Activated T-cell treated with anti-CD3 and anti-CD28 coated beads, Interleukin-2, amount 50 U/mL, for 4 hours (primary cell): ENCODE data around the gene TMEM245. TPM values are rescaled to one million over a fixed set of nuclear protein-coding genes. Genes with fewer than 3 reads are reported as not detected.

ENCODE experiments used
- ATAC-seq, 2 donors: fragments of 200-7000 bp; cut with Tn5 transposase; one replicate each; pipeline ENCODE4 v1.10.0; 2021
- DNase-seq: peaks from one replicate; pipeline ENCODE4 v3.0.0-alpha.2; 2020
- H3K27me3 Mint-ChIP-seq: one replicate; pipeline ENCODE4 v1.8.0; 2021; ENCODE audit warnings: low read depth, mixed read lengths
- H3K36me3 Mint-ChIP-seq: one replicate; pipeline ENCODE4 v1.8.0; 2022; ENCODE audit warnings: mixed read lengths; ENCODE audit not compliant: insufficient read depth
- H3K4me1 Mint-ChIP-seq: one replicate; pipeline ENCODE4 v1.8.0; 2021; ENCODE audit warnings: low read depth, mixed read lengths
- H3K4me3 Mint-ChIP-seq: one replicate; pipeline ENCODE4 v1.8.0; 2021; ENCODE audit warnings: mild to moderate bottlenecking, moderate library complexity, mixed read lengths
- H3K9me3 Mint-ChIP-seq: one replicate; pipeline ENCODE4 v1.8.0; 2021; ENCODE audit warnings: mixed read lengths
- total RNA-seq, 3 donors: library from RNA; stranded (reverse); gene quantifications; one replicate each; pipeline ENCODE4 v1.2.1, GENCODE V29; 2021

The TMEM245 gene
- total RNA-seq, 3 donors from 2014 or later, result 18.7 to 19.6 (median 19.0) TPM

GRCh38 chr9:109012009-109012875 lies 107.5 kb downstream of the TMEM245 start:
- Mint-ChIP-seq H3K9me3 (no peaks in the 10 kb centered on the region), H3K4me3 (peak overlapping the region; percentile 94), H3K36me3 (no peaks in the 10 kb centered on the region), H3K4me1 (peaks cover 32% of the 10 kb centered on the region), H3K27me3 (no peaks in the 10 kb centered on the region)
- DNase-seq (peak; percentile 42), ATAC-seq (peak; percentile 41 to 58)

DNA sequence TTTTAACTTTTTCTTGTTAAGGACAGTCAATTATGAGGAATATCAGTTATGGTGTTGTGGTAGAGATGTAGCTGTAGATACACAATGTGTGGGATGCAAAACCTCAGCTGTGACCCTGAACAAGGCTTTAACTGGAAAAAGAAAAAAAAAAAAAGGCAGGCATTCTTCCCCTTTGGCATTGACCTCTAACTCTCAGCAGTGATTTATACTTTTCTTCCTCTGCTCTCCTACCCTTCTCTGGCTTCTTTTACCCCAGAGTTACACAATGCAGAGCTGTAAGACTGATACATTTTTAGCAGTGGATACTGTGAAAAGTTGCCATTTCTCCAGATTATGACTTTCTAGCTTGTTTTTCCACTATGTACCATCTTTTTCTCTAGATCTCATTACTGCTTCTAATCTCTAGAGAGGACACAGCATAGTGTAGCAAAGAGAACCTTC lies 108.5 kb downstream of the TMEM245 start:
- peaks cover 32% of the 10 kb centered on the region for H3K4me1 Mint-ChIP-seq
- no peaks in the 10 kb centered on the region for H3K36me3 Mint-ChIP-seq
- no peaks in the 10 kb centered on the region for H3K9me3 Mint-ChIP-seq
- no peak overlapping the region for H3K4me3 Mint-ChIP-seq
- no peaks in the 10 kb centered on the region for H3K27me3 Mint-ChIP-seq
- DNase-seq (no peak), ATAC-seq (no peak)

- Mint-ChIP-seq H3K9me3 (no peaks in the 10 kb centered on the region), H3K36me3 (no peaks in the 10 kb centered on the region), H3K27me3 (no peaks in the 10 kb centered on the region), H3K4me3 (no peak overlapping the region), H3K4me1 (peaks cover 32% of the 10 kb centered on the region)
- DNase-seq (peak; percentile 58), ATAC-seq (peak in 1 of 2 donors; percentile 44)
Measured at GRCh38 chr9:109010746-109011145, 109.0 kb downstream of the TMEM245 start.

DNA sequence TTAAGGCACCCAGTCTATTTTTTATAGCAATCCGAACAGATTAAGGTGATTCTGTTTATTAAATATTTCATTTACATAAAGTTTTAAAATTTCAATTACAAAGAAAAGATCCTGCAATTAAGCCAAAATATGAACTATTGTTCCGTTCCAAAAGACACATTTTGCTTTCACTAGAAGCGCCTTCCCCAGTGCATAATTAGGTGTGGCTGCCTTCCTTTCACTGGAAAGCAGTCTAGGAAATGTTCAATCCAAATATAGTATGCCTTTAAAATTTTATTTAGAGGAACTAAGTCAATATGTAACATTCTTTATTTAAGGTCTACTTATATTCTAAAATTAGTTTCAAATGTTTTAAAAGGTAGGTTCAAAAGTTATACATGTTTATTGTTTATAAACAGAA lies 114.1 kb downstream of the TMEM245 start:
- no peak for ATAC-seq
- H3K36me3 Mint-ChIP-seq, result peaks cover 9% of the 10 kb centered on the region
- no peak overlapping the region for H3K4me3 Mint-ChIP-seq
- H3K27me3 Mint-ChIP-seq, result no peaks in the 10 kb centered on the region
- peaks cover 17% of the 10 kb centered on the region for H3K9me3 Mint-ChIP-seq
- no peak for DNase-seq
- H3K4me1 Mint-ChIP-seq, result peaks cover 8% of the 10 kb centered on the region

DNA sequence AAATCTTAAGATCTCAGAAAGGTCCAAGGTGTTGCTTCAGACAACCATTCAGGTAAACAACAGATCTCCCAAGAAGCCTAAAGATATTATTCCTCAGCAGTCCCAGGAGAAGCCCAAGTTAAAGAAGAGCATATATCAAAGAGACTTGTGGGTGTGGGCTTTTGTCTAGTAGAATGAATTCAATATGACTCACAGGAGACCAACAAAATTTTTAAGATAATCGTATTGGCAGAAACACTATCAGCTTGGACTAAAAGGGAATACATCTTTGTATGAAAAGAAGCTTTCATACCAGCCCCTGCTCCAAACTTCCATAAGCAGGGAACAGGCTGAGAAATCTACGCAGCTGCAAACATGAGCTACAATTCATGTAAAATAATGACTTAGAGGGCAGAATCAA lies 116.6 kb downstream of the TMEM245 start:
- Mint-ChIP-seq H3K36me3 (peaks cover 9% of the 10 kb centered on the region), H3K4me3 (no peak overlapping the region), H3K9me3 (peaks cover 17% of the 10 kb centered on the region), H3K4me1 (peaks cover 6% of the 10 kb centered on the region), H3K27me3 (no peaks in the 10 kb centered on the region)
- no peak for ATAC-seq
- no peak for DNase-seq

DNA sequence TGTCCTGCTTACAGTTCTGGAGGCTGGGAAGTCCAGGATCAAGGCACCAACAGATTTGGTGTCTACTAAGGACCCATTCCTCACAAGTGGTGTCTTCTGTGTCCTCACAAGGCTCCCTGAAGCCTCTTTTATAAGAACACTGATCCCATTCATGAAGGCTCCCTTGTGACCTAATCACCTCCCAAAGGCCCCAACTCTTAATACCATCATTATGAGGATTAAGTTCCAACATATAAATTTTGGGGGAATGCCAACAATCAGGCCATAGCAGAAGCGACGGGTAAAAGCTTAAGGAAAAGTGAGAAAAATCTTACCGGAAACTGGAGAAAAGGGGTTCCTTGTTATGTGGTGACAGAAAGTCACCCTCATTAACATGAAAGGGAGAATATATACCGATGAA lies 117.6 kb downstream of the TMEM245 start:
- DNase-seq, result no peak
- Mint-ChIP-seq H3K9me3 (peaks cover 17% of the 10 kb centered on the region), H3K4me1 (peaks cover 6% of the 10 kb centered on the region), H3K4me3 (no peak overlapping the region), H3K27me3 (no peaks in the 10 kb centered on the region), H3K36me3 (peaks cover 11% of the 10 kb centered on the region)
- ATAC-seq, result no peak

GRCh38 chr9:109001275-109001676 lies 118.5 kb downstream of the TMEM245 start:
- Mint-ChIP-seq H3K27me3 (no peaks in the 10 kb centered on the region), H3K4me1 (peaks cover 6% of the 10 kb centered on the region), H3K9me3 (peaks cover 17% of the 10 kb centered on the region), H3K4me3 (no peak overlapping the region), H3K36me3 (peaks cover 11% of the 10 kb centered on the region)
- ATAC-seq, result no peak
- no peak for DNase-seq

- no peak overlapping the region for H3K4me3 Mint-ChIP-seq
- H3K9me3 Mint-ChIP-seq, result peaks cover under 1% of the 10 kb centered on the region
- no peak for ATAC-seq
Measured at GRCh38 chr9:108997112-108997511, 122.6 kb downstream of the TMEM245 start.

DNA sequence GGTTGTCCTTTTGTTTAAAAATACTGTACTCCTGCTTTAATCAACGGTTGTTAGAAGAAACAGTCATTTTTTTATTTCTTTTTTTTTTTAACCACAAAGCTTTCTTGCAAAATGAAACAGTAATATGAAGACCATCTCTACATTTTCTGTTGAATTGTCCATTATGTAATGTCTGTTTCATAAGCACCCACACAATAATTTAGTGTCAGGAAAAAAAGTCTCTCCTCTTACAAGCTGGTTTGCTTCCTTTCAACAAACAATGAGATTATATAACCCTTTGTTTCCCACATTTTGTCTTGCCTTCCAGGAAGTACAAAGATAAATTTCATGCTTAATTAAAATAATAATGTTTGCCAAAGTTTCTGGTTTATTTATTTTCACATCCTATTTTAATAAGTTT lies 123.1 kb downstream of the TMEM245 start:
- Mint-ChIP-seq H3K27me3 (no peaks in the 10 kb centered on the region), H3K9me3 (no peaks in the 10 kb centered on the region), H3K4me1 (peaks cover 12% of the 10 kb centered on the region), H3K36me3 (peaks cover 2% of the 10 kb centered on the region), H3K4me3 (no peak overlapping the region)
- DNase-seq, result no peak
- ATAC-seq, result no peak

More at GRCh38 chr9:108997112-108997511, 122.6 kb downstream of the TMEM245 start:
- Mint-ChIP-seq H3K27me3 (no peaks in the 10 kb centered on the region), H3K4me1 (peaks cover 12% of the 10 kb centered on the region), H3K36me3 (peaks cover 4% of the 10 kb centered on the region)
- DNase-seq, result no peak

GRCh38 chr9:108994695-108995094 lies 125.1 kb downstream of the TMEM245 start:
- ATAC-seq (no peak), DNase-seq (no peak)
- Mint-ChIP-seq H3K4me1 (peaks cover 6% of the 10 kb centered on the region), H3K9me3 (no peaks in the 10 kb centered on the region), H3K27me3 (no peaks in the 10 kb centered on the region), H3K4me3 (no peak overlapping the region), H3K36me3 (peaks cover 2% of the 10 kb centered on the region)

- Mint-ChIP-seq H3K27me3 (no peaks in the 10 kb centered on the region), H3K4me3 (no peak overlapping the region), H3K36me3 (no peaks in the 10 kb centered on the region), H3K9me3 (no peaks in the 10 kb centered on the region), H3K4me1 (peaks cover 6% of the 10 kb centered on the region)
- ATAC-seq (no peak), DNase-seq (no peak)
Measured at GRCh38 chr9:108991479-108991878, 128.3 kb downstream of the TMEM245 start.

DNA sequence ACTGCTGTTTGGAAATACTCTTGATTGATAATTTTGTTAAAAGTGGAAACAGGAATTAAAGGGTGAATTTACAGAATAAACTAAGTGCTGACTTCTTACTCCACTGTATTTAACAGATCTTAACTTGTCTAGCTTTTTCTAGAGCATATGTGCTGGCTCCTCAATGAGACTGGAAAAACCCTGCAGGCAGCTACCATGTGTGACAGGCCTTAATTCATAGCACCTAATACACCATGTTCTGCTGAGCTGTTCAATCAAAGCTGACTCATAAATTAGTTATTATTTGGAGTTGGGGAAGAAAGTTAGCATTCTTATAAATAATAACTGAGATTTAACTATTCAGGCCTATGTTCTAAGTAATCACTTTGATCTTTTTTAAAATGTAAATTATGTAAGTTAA lies 135.9 kb downstream of the TMEM245 start:
- no peak for ATAC-seq
- no peaks in the 10 kb centered on the region for H3K9me3 Mint-ChIP-seq
- no peaks in the 10 kb centered on the region for H3K36me3 Mint-ChIP-seq
- no peak for DNase-seq
- no peak overlapping the region for H3K4me3 Mint-ChIP-seq
- H3K27me3 Mint-ChIP-seq, result no peaks in the 10 kb centered on the region
- H3K4me1 Mint-ChIP-seq, result no peaks in the 10 kb centered on the region

DNA sequence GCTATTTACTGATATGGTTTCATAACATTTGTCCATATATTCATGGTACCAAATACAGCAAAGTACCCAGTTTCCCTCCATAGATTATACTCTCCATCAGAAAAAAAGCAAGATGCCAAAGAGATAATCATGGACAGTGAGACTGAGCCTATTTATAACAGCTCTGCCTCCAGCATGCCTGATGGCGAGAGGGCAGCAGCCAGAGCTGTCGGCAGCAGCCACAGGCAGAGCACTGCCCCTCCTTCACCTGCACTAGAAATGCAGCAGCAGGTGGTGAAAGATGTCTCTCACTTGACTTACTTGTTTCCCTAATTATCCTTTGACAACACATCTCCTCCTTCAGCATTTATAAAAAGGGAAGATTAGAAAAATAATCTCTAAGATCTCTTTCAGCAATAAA lies 138.9 kb downstream of the TMEM245 start:
- DNase-seq (no peak), ATAC-seq (no peak)
- Mint-ChIP-seq H3K27me3 (no peaks in the 10 kb centered on the region), H3K4me1 (no peaks in the 10 kb centered on the region), H3K9me3 (no peaks in the 10 kb centered on the region), H3K4me3 (no peak overlapping the region), H3K36me3 (peaks cover 2% of the 10 kb centered on the region)

- H3K4me3 Mint-ChIP-seq, result no peak overlapping the region
- H3K4me1 Mint-ChIP-seq, result no peaks in the 10 kb centered on the region
- H3K27me3 Mint-ChIP-seq, result no peaks in the 10 kb centered on the region
- peaks cover 2% of the 10 kb centered on the region for H3K36me3 Mint-ChIP-seq
- no peaks in the 10 kb centered on the region for H3K9me3 Mint-ChIP-seq
- ATAC-seq (no peak), DNase-seq (no peak)
Measured at GRCh38 chr9:108978205-108978604, 141.5 kb downstream of the TMEM245 start.

DNA sequence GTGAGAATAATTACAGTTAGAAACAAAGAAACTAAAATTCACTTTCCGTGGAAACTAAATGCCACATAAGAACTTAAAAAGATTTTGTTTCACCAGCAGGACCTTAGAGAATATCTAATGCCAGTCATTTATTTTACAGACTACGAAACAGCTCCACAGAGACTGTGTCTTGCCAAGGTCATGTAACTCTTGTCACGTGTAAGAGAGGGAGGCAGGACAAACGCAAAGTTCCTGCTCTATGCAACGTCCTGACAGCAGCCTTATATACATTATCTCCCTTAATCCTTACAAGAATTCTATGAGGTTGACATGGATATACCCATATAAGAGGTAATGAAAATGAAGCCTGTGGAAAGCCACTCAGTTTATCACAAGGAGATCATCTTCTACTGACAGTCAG lies 145.9 kb downstream of the TMEM245 start:
- Mint-ChIP-seq H3K4me1 (no peaks in the 10 kb centered on the region), H3K9me3 (peaks cover 7% of the 10 kb centered on the region), H3K36me3 (peaks cover 5% of the 10 kb centered on the region), H3K4me3 (no peak overlapping the region), H3K27me3 (no peaks in the 10 kb centered on the region)
- ATAC-seq (no peak), DNase-seq (no peak)
